MM.1S (cell line): ENCODE data around the gene CPVL.

Experiments used
- EZH2 ChIP-seq: fragments of 300-600 bp; sonication (generic); optimal IDR thresholded peaks from 2 replicates; pipeline ENCODE3; 2017; ENCODE audit warnings: low read depth, mild to moderate bottlenecking, antibody characterized with exemption, low read length, mixed read lengths
- EZH2phosphoT487 ChIP-seq: fragments of 300-600 bp; sonication (generic); IDR thresholded peaks from 2 replicates; pipeline ENCODE4 v1.6.1; 2018; ENCODE audit warnings: antibody characterized with exemption, low read length
- TF ChIP-seq, protein P1 (sequence below): fragments of 300-600 bp; sonication (generic); IDR thresholded peaks from 2 replicates; pipeline ENCODE4 v1.5.1; 2016; ENCODE audit warnings: antibody characterized with exemption, low read length, mixed read lengths

DNA sequence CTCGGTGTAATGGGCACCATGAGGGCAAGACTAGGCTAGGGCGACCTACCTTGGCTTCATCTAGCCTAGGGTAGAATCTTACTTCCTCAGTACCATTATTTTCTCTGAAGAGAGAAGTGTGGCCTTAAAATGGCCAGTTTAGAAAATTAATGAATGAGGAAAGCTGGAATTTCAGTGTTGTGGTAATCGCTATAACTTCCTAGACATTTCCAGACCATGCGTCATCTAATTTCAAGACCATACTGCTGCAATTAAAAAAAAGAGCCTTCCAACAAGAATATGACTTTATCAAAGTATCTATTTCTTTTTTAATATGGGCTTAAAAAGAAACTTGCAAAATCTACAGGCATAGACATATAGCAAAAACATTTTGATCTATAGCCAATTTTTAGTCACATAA is 68.5 kb downstream of the CPVL start:
- no peak for TF ChIP-seq EZH2
- TF ChIP-seq, protein P1, sequence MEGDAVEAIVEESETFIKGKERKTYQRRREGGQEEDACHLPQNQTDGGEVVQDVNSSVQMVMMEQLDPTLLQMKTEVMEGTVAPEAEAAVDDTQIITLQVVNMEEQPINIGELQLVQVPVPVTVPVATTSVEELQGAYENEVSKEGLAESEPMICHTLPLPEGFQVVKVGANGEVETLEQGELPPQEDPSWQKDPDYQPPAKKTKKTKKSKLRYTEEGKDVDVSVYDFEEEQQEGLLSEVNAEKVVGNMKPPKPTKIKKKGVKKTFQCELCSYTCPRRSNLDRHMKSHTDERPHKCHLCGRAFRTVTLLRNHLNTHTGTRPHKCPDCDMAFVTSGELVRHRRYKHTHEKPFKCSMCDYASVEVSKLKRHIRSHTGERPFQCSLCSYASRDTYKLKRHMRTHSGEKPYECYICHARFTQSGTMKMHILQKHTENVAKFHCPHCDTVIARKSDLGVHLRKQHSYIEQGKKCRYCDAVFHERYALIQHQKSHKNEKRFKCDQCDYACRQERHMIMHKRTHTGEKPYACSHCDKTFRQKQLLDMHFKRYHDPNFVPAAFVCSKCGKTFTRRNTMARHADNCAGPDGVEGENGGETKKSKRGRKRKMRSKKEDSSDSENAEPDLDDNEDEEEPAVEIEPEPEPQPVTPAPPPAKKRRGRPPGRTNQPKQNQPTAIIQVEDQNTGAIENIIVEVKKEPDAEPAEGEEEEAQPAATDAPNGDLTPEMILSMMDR: no peak
- TF ChIP-seq EZH2phosphoT487: no peak
